OCI-LY1 (cell line): ENCODE data around the gene GPR158.

ENCODE experiments used
- CTCF ChIP-seq: fragments of 200-600 bp; sonication (generic), shearing (Covaris generic); IDR thresholded peaks from 2 replicates; pipeline ENCODE4 v1.5.1; 2017; ENCODE audit warnings: mild to moderate bottlenecking, antibody characterized with exemption, low read length, moderate library complexity, mixed read lengths
- EZH2 ChIP-seq: fragments of 200-600 bp; sonication (generic), shearing (Covaris generic); IDR thresholded peaks from 2 replicates; pipeline ENCODE4 v1.8.0; 2017; ENCODE audit warnings: borderline replicate concordance, mixed run types, mild to moderate bottlenecking, antibody characterized with exemption, low read length, moderate library complexity, mixed read lengths

- TF ChIP-seq CTCF (no peak), EZH2 (no peak)
These were observed 381.7 kb downstream of the GPR158 start for GRCh38 chr10:25556457-25556856.
